PC-9 (cell line): Measurements from ENCODE around the gene NPSR1.

Experiments used
- EZH2 ChIP-seq: fragments of 200-600 bp; sonication (generic); IDR thresholded peaks from 2 replicates; pipeline ENCODE4 v1.8.0; 2017; ENCODE audit warnings: antibody characterized with exemption, low read depth
- TF ChIP-seq, protein P1 (sequence below): fragments of 200-600 bp; sonication (generic); conservative IDR thresholded peaks from 2 replicates; pipeline ENCODE4 v1.6.1; 2017; ENCODE audit warnings: mixed run types, antibody characterized with exemption, mild to moderate bottlenecking, moderate library complexity

DNA sequence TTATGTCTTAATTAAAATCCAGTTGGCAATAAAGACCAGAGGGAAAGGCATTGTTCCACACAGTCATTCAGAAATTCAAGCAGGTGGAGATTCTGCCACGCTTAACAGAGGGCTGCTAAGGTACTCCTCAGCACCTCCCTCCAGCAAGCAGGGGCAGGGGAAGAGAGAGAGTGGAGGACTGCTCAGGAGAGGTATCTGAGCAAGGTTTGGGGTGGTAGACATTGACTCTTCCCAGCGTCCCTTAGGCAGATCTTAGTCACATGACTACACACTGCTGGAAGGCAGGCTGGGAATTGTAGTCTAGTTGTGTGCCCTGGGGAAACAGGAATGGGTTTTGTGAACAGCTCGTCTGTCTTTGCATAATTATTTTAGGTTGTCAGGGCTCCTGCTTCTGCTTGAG is 181.6 kb downstream of the NPSR1 start:
- TF ChIP-seq, protein P1, sequence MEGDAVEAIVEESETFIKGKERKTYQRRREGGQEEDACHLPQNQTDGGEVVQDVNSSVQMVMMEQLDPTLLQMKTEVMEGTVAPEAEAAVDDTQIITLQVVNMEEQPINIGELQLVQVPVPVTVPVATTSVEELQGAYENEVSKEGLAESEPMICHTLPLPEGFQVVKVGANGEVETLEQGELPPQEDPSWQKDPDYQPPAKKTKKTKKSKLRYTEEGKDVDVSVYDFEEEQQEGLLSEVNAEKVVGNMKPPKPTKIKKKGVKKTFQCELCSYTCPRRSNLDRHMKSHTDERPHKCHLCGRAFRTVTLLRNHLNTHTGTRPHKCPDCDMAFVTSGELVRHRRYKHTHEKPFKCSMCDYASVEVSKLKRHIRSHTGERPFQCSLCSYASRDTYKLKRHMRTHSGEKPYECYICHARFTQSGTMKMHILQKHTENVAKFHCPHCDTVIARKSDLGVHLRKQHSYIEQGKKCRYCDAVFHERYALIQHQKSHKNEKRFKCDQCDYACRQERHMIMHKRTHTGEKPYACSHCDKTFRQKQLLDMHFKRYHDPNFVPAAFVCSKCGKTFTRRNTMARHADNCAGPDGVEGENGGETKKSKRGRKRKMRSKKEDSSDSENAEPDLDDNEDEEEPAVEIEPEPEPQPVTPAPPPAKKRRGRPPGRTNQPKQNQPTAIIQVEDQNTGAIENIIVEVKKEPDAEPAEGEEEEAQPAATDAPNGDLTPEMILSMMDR: no peak
- TF ChIP-seq EZH2: no peak
